ENCODE measurements around the gene ATN1. TPM values are rescaled to one million over a fixed set of nuclear protein-coding genes. Genes with fewer than 3 reads are reported as not detected.

ATN1 gene
- total RNA-seq, 4 donors from 2014 or later, result 11.5 to 31.5 (median 26.5) TPM

- DNase-seq, result no peak
- no peak for TF ChIP-seq POLR2A (IDR thresholded peaks at IDR 0.05)
- TF ChIP-seq, protein P1, sequence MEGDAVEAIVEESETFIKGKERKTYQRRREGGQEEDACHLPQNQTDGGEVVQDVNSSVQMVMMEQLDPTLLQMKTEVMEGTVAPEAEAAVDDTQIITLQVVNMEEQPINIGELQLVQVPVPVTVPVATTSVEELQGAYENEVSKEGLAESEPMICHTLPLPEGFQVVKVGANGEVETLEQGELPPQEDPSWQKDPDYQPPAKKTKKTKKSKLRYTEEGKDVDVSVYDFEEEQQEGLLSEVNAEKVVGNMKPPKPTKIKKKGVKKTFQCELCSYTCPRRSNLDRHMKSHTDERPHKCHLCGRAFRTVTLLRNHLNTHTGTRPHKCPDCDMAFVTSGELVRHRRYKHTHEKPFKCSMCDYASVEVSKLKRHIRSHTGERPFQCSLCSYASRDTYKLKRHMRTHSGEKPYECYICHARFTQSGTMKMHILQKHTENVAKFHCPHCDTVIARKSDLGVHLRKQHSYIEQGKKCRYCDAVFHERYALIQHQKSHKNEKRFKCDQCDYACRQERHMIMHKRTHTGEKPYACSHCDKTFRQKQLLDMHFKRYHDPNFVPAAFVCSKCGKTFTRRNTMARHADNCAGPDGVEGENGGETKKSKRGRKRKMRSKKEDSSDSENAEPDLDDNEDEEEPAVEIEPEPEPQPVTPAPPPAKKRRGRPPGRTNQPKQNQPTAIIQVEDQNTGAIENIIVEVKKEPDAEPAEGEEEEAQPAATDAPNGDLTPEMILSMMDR (IDR thresholded peaks at IDR 0.05 in 4 of 5, conservative IDR thresholded peaks at IDR 0.05 in 1 of 5), result no peak
- no peaks in the 10 kb centered on the region for H3K4me1 ChIP-seq
- intact Hi-C loops (cut with DNase I; ENCODE audit: low total_unique reads) (no loop called here), in situ Hi-C loops (cut with MboI; ENCODE audit: low sequenced_read_pairs in 4 of 4) (no loop called here)
- no peak for ATAC-seq
- no peak overlapping the region for H3K4me3 ChIP-seq
- H3K9me3 ChIP-seq, result no peaks in the 10 kb centered on the region
- peak overlapping the region in 1 of 4 donors; percentile 43 for H3K27ac ChIP-seq
- H3K36me3 ChIP-seq, result peaks cover 0 to 70% of the 10 kb centered on the region in 2 donors
- H3K27me3 ChIP-seq, result no peaks in the 10 kb centered on the region
Observed at GRCh38 chr12:6981152-6982052, 53.6 kb downstream of the ATN1 start.

DNA sequence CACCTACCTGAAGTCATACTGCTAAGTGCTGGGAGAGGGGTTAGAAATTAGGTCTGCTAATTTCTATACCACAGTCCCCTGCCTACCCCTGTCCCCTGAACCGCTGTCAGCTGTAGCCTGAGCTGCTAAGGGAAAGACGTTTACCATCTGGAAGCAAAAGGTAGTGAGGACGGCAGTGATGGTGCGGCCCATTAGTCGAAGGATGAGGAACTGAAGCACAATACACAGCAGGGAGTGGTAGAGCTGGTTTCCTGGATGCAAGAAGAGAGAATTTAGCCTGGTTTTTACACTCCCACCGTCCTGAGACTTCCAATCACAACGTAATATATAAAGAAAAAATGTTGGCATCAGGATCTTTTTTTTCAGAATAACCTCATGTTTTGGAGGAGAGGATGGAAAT, 54.8 kb downstream of the ATN1 start:
- Histone ChIP-seq H3K4me1 (no peaks in the 10 kb centered on the region), H3K36me3 (peaks cover 0 to 58% of the 10 kb centered on the region in 2 donors), H3K9me3 (no peaks in the 10 kb centered on the region), H3K27ac (no peak overlapping the region), H3K4me3 (no peak overlapping the region), H3K27me3 (no peaks in the 10 kb centered on the region)
- intact Hi-C loops (cut with DNase I; ENCODE audit: low total_unique reads) (no loop called here), in situ Hi-C loops (cut with MboI; ENCODE audit: low sequenced_read_pairs in 4 of 4) (no loop called here)
- TF ChIP-seq POLR2A (IDR thresholded peaks at IDR 0.05), result no peak
- TF ChIP-seq, protein P1 (IDR thresholded peaks at IDR 0.05 in 4 of 5, conservative IDR thresholded peaks at IDR 0.05 in 1 of 5), result no peak
- DNase-seq (no peak), ATAC-seq (no peak)

DNA sequence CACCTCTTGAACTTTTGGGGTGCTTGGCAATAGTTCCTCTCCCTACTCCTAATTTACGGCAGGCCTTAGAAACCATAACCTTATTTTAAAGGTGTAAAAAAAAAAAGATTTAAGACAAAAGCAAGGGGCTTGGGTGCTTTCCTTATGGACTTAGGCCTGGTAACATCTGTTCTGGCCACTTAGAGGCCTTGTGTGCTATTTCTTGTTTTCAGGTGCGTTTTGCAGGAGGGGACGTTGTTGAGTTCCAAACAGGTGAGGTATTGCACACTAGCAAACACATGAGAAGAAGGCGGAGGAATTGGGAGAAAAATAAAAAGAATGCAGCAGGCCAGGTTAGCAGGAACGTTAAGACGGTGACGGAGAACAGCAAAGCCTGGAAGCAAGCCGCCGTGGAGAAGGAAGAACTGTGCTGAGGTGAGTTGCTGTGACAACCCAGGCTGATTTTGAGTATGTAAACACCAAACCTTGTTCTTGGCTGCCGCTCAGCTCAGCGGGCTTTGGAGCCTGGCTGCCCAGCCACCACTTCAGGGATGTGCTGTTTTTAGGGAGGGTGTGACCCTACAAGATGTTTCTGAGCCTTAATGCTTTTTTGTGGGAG, 60.3 kb downstream of the ATN1 start:
- no peak overlapping the region for H3K27ac ChIP-seq

More for the DNA sequence above, 60.3 kb downstream of the ATN1 start:
- Histone ChIP-seq H3K27me3 (no peaks in the 10 kb centered on the region), H3K4me1 (no peaks in the 10 kb centered on the region), H3K36me3 (peaks cover 0 to 3% of the 10 kb centered on the region in 2 donors), H3K4me3 (no peak overlapping the region), H3K9me3 (no peaks in the 10 kb centered on the region)
- ATAC-seq (no peak), DNase-seq (no peak)
- no peak for TF ChIP-seq POLR2A (IDR thresholded peaks at IDR 0.05)
- in situ Hi-C loops (cut with MboI; ENCODE audit: low sequenced_read_pairs in 4 of 4), result no loop called here
- intact Hi-C loops (cut with DNase I; ENCODE audit: low total_unique reads), result no loop called here

MicroRNAs encoded within 50 kb of the gene (microRNA counts, 767-probe panel; counts per million panel counts)
- microRNA hsa-miR-141-3p, result 356 to 448 counts per million in 2 donors
- 356 to 448 counts per million in 2 donors for microRNA hsa-miR-200c-3p

Small RNA genes within 50 kb of the gene (microRNA-seq; reads per million reads assigned to microRNA genes)
- gene MIR141 (ENCODE audit: borderline replicate concordance in 2 of 2) (0.85 to 1.2 reads per million in 2 donors), gene MIR200C (ENCODE audit: borderline replicate concordance in 2 of 2) (129 to 134 reads per million in 2 donors)

Other genes starting within 250 kb of the ATN1 start
- 10 to 100 TPM; 22.4 to 35.3 (median 27.9) TPM for gene ZNF384, start 238.6 kb upstream of the ATN1 start, total RNA-seq
- not detected for gene PIANP, start 227.1 kb upstream of the ATN1 start, total RNA-seq
- gene COPS7A, start 203.9 kb upstream of the ATN1 start, total RNA-seq, result 100 to 1,000 TPM in 2 of 4 donors, 10 to 100 TPM in 2; 82.0 to 132 (median 99.0) TPM
- gene MLF2, start 174.8 kb upstream of the ATN1 start, total RNA-seq, result 100 to 1,000 TPM; 105 to 181 (median 165) TPM
- gene PTMS, start 161.6 kb upstream of the ATN1 start, total RNA-seq, result 10 to 100 TPM; 15.0 to 40.4 (median 31.5) TPM
- not detected for gene LAG3, start 155.4 kb upstream of the ATN1 start, total RNA-seq
- 10 to 100 TPM in 1 of 4 donors, 1 to 10 TPM in 3; 1.8 to 12.9 (median 3.8) TPM for gene CD4, start 138.4 kb upstream of the ATN1 start, total RNA-seq
- gene GPR162, start 106.1 kb upstream of the ATN1 start, total RNA-seq, result under 1 TPM in 3 of 4 donors, not detected in 1; 0.16 to 0.31 (median 0.20) TPM
- 1 to 10 TPM in 3 of 4 donors, under 1 TPM in 1; 0.66 to 4.7 (median 1.5) TPM for gene P3H3, start 99.6 kb upstream of the ATN1 start, total RNA-seq
- not detected for gene GNB3, start 87.0 kb upstream of the ATN1 start, total RNA-seq
- gene CDCA3, start 76.7 kb upstream of the ATN1 start, total RNA-seq, result 1 to 10 TPM in 1 of 4 donors, under 1 TPM in 3; 0.25 to 4.4 (median 0.65) TPM
- 100 to 1,000 TPM in 1 of 4 donors, 10 to 100 TPM in 3; 66.4 to 120 (median 74.1) TPM for gene USP5, start 75.8 kb upstream of the ATN1 start, total RNA-seq
- 100 to 1,000 TPM; 500 to 741 (median 604) TPM for gene TPI1, start 60.4 kb upstream of the ATN1 start, total RNA-seq
- 10 to 100 TPM in 1 of 4 donors, 1 to 10 TPM in 3; 4.6 to 10.0 (median 5.0) TPM for gene SPSB2, start 54.7 kb upstream of the ATN1 start, total RNA-seq
- 10 to 100 TPM in 2 of 4 donors, 1 to 10 TPM in 2; 6.5 to 14.0 (median 11.0) TPM for gene LRRC23, start 23.1 kb upstream of the ATN1 start, total RNA-seq
- 1 to 10 TPM in 3 of 4 donors, under 1 TPM in 1; 0.97 to 6.2 (median 1.8) TPM for gene ENO2, start 13.4 kb upstream of the ATN1 start, total RNA-seq
- not detected for gene RNU7-1, start 15.9 kb downstream of the ATN1 start, total RNA-seq
- 100 to 1,000 TPM; 175 to 220 (median 183) TPM for gene C12orf57, start 16.1 kb downstream of the ATN1 start, total RNA-seq
- 1 to 10 TPM in 3 of 4 donors, under 1 TPM in 1; 0.87 to 7.6 (median 5.0) TPM for gene PTPN6, start 23.4 kb downstream of the ATN1 start, total RNA-seq
- 100 to 1,000 TPM; 226 to 304 (median 238) TPM for gene PHB2, start 42.7 kb downstream of the ATN1 start, total RNA-seq
- 10 to 100 TPM; 25.8 to 40.6 (median 32.1) TPM for gene EMG1, start 43.0 kb downstream of the ATN1 start, total RNA-seq
- gene LPCAT3, start 90.5 kb downstream of the ATN1 start, total RNA-seq, result 10 to 100 TPM; 19.4 to 42.8 (median 36.7) TPM
- 10 to 100 TPM; 58.1 to 90.8 (median 85.9) TPM for gene C1S, start 132.8 kb downstream of the ATN1 start, total RNA-seq
- 10 to 100 TPM; 47.5 to 97.8 (median 74.9) TPM for gene C1R, start 164.5 kb downstream of the ATN1 start, total RNA-seq
- gene C1RL, start 181.3 kb downstream of the ATN1 start, total RNA-seq, result 10 to 100 TPM; 15.0 to 18.7 (median 16.7) TPM
- not detected for gene RBP5, start 200.9 kb downstream of the ATN1 start, total RNA-seq
- gene CLSTN3, start 202.4 kb downstream of the ATN1 start, total RNA-seq, result 1 to 10 TPM; 1.2 to 3.5 (median 2.4) TPM